HUES64 (cell line): ENCODE data around the gene MCTP2.

ENCODE experiments used
- H3K27ac ChIP-seq: 2 replicates; pipeline ENCODE4 v1.7.0; 2013; ENCODE audit warnings: low read depth, low read length, inconsistent platforms
- H3K27me3 ChIP-seq: 2 replicates; pipeline ENCODE4 v1.6.1; 2013; ENCODE audit warnings: mild to moderate bottlenecking, low read length; ENCODE audit not compliant: insufficient read depth
- H3K36me3 ChIP-seq: 2 replicates; pipeline ENCODE4 v1.6.1; 2013; ENCODE audit warnings: mild to moderate bottlenecking, low read length; ENCODE audit not compliant: insufficient read depth
- H3K4me1 ChIP-seq: 2 replicates; pipeline ENCODE4 v1.6.1; 2013; ENCODE audit warnings: mild to moderate bottlenecking, low read length, moderate library complexity; ENCODE audit not compliant: insufficient read depth
- H3K4me3 ChIP-seq: 2 replicates; pipeline ENCODE4 v1.5.1; 2013; ENCODE audit warnings: mild to moderate bottlenecking, low read length, moderate library complexity
- H3K9ac ChIP-seq: 2 replicates; pipeline ENCODE4 v1.6.1; 2013; ENCODE audit warnings: mild to moderate bottlenecking, low read depth, low read length
- H3K9me3 ChIP-seq: 2 replicates; pipeline ENCODE4 v1.6.1; 2013; ENCODE audit warnings: low read depth, low read length; ENCODE audit not compliant: insufficient read depth
- WGBS: fragments of 150-250, 120-280 bp; methylation state at CpG from one replicate; pipeline ENCODE4 v1.1.7; 2013; ENCODE audit warnings: missing lambda C conversion rate; 5-methylcytosine and 5-hydroxymethylcytosine counted together

MCTP2 gene

GRCh38 chr15:94324835-94325767, 93.7 kb downstream of the MCTP2 start:
- Histone ChIP-seq H3K36me3 (no peaks in the 10 kb centered on the region), H3K9me3 (no peaks in the 10 kb centered on the region), H3K4me1 (no peaks in the 10 kb centered on the region), H3K4me3 (no peak overlapping the region), H3K27me3 (no peaks in the 10 kb centered on the region), H3K27ac (no peak overlapping the region), H3K9ac (no peak overlapping the region)
- WGBS = 92% methylated on average over 13 of the region's 15 CpGs

GRCh38 chr15:94327356-94327936, 96.1 kb downstream of the MCTP2 start:
- Histone ChIP-seq H3K9ac (no peak overlapping the region), H3K9me3 (no peaks in the 10 kb centered on the region), H3K36me3 (no peaks in the 10 kb centered on the region), H3K4me3 (no peak overlapping the region), H3K4me1 (no peaks in the 10 kb centered on the region), H3K27me3 (no peaks in the 10 kb centered on the region), H3K27ac (no peak overlapping the region)
- 85% methylated on average over 1 of the region's 2 CpGs for WGBS

- Histone ChIP-seq H3K36me3 (no peaks in the 10 kb centered on the region), H3K4me3 (no peak overlapping the region), H3K27ac (no peak overlapping the region), H3K27me3 (no peaks in the 10 kb centered on the region), H3K9ac (no peak overlapping the region), H3K9me3 (no peaks in the 10 kb centered on the region), H3K4me1 (peaks cover 4% of the 10 kb centered on the region; the same call in 1 of the 2 replicates)
- WGBS = 88% methylated on average over 3 of the region's 3 CpGs
Measured at GRCh38 chr15:94331731-94332130, 100.4 kb downstream of the MCTP2 start.

DNA sequence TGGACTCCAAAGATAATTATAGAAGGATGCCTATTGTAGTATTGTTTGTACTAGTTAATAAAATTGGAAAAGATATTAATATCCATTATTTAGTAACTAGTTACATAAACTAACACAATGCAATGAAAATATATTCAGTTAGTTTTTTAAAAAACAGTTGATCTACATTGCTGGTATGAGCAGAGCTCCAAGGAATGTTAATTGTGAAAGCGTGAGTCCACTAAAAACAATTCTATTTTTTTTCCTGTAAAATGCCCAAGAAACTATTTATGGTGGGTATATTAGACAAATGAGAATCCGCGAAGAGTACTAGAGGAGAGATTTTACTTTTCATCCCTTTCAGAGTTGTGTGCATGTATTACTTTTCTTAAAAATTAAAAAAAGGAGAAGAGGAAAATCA, 104.3 kb downstream of the MCTP2 start:
- Histone ChIP-seq H3K27me3 (no peaks in the 10 kb centered on the region), H3K4me3 (no peak overlapping the region), H3K36me3 (no peaks in the 10 kb centered on the region), H3K27ac (no peak overlapping the region), H3K9me3 (no peaks in the 10 kb centered on the region), H3K4me1 (peaks cover 4% of the 10 kb centered on the region; the same call in 1 of the 2 replicates), H3K9ac (no peak overlapping the region)
- 100% methylated on average over 1 of the region's 3 CpGs for WGBS

GRCh38 chr15:94336817-94337467, 105.6 kb downstream of the MCTP2 start:
- Histone ChIP-seq H3K27me3 (no peaks in the 10 kb centered on the region), H3K27ac (no peak overlapping the region)
- WGBS = 92% methylated on average over 13 of the region's 13 CpGs

DNA sequence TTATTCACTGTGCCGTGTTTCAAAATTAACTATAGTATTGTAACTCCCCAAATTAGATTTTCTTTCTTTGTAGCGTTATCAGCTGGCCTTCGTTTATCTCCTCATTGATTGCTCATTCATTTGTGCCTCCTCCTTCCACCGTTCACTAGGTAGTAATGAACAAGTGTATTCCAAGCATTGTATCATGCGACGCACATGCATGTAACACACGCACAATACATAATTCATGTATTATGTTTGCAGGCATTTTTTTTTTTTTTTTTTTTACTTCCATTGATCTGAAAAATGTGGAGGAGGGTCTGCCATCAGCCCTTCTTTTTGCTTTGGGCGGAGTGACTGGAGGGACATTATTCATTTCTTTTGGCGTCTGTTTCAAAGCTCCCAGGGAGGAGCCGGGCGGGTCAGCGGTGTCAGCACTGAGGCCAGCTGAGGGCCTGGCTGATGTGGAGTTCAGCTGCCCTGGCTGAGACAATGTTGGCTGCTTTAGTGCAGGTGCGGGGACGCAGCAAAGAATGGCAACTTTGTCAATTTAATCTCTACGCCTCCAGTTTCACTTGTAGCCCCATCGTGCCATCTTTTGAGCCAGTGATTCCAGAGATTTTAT, 107.0 kb downstream of the MCTP2 start:
- no peak overlapping the region for H3K4me3 ChIP-seq
- H3K9me3 ChIP-seq = no peaks in the 10 kb centered on the region
- H3K27ac ChIP-seq = no peak overlapping the region
- H3K27me3 ChIP-seq = no peaks in the 10 kb centered on the region
- peaks cover 4% of the 10 kb centered on the region; the same call in 1 of the 2 replicates for H3K4me1 ChIP-seq
- H3K9ac ChIP-seq = no peak overlapping the region
- H3K36me3 ChIP-seq = no peaks in the 10 kb centered on the region
- WGBS = 92% methylated on average over 13 of the region's 16 CpGs

More at GRCh38 chr15:94336817-94337467, 105.6 kb downstream of the MCTP2 start:
- Histone ChIP-seq H3K9ac (no peak overlapping the region), H3K36me3 (no peaks in the 10 kb centered on the region), H3K4me1 (peaks cover 4% of the 10 kb centered on the region; the same call in 1 of the 2 replicates), H3K4me3 (no peak overlapping the region), H3K9me3 (no peaks in the 10 kb centered on the region)

DNA sequence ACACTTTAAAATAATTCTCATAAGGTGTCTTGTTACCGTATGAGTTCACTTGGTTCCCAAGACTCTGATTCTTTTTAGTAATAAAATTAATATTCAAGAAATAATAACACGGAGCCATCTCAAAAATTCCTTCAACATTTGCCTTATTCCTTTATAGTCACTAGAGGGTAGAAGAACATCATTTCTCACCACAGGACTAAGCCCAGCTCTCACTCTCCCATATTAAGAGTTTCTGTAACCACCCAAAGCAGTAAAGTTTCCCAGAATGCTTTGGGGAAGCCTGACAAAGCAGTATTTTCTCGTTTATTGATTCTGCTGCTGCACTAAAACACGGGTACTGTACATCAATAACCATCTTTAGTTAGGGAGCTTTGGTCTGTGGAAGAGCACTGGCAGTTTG, 114.9 kb downstream of the MCTP2 start:
- H3K4me3 ChIP-seq = no peak overlapping the region
- no peak overlapping the region for H3K27ac ChIP-seq
- H3K4me1 ChIP-seq = no peaks in the 10 kb centered on the region
- H3K36me3 ChIP-seq = no peaks in the 10 kb centered on the region
- 76% methylated on average over 3 of the region's 4 CpGs for WGBS
- H3K9ac ChIP-seq = no peak overlapping the region
- no peaks in the 10 kb centered on the region for H3K27me3 ChIP-seq
- no peaks in the 10 kb centered on the region for H3K9me3 ChIP-seq

GRCh38 chr15:94348084-94348483, 116.7 kb downstream of the MCTP2 start:
- Histone ChIP-seq H3K9me3 (no peaks in the 10 kb centered on the region), H3K4me1 (peaks cover 8% of the 10 kb centered on the region; the same call in 1 of the 2 replicates), H3K4me3 (no peak overlapping the region), H3K36me3 (no peaks in the 10 kb centered on the region), H3K27me3 (no peaks in the 10 kb centered on the region), H3K27ac (no peak overlapping the region), H3K9ac (no peak overlapping the region)
- WGBS = 100% methylated on average over 1 of the region's 2 CpGs

DNA sequence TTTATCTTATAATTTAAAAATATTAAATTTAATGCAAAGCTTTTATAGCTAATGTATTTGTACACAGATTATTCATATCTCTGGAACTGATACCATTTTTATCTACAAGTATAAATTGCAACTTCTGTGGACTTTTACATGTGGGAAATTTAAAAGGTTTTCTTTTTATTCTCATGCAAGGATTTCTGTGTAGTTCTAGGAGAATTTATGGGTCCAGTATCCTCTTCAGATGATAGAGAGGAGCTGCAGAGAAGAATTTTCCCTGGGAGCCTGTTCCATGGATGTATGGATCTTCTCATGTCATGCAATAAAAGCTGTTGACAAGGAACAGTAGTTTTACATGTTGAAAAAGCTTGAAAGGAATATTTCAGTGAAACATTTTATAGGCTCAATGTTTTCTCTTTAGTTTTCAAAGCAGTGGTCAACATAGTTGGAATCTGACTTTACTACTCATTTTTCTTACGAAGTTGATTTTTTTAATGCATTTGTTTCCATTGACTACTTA, 119.7 kb downstream of the MCTP2 start:
- Histone ChIP-seq H3K27ac (no peak overlapping the region), H3K4me3 (no peak overlapping the region), H3K4me1 (peaks cover 8% of the 10 kb centered on the region; the same call in 1 of the 2 replicates), H3K9me3 (no peaks in the 10 kb centered on the region), H3K9ac (no peak overlapping the region), H3K27me3 (no peaks in the 10 kb centered on the region), H3K36me3 (no peaks in the 10 kb centered on the region)
- 93% methylated on average over 1 of the region's 1 CpG for WGBS

GRCh38 chr15:94352636-94353487, 121.5 kb downstream of the MCTP2 start:
- Histone ChIP-seq H3K4me3 (no peak overlapping the region), H3K36me3 (no peaks in the 10 kb centered on the region), H3K4me1 (peaks cover 8% of the 10 kb centered on the region; the same call in 1 of the 2 replicates), H3K9ac (no peak overlapping the region), H3K27ac (no peak overlapping the region), H3K9me3 (no peaks in the 10 kb centered on the region), H3K27me3 (no peaks in the 10 kb centered on the region)
- WGBS = 85% methylated on average over 10 of the region's 11 CpGs
